Activated naive CD4-positive, alpha-beta T cell treated with anti-CD3 and anti-CD28 coated beads for 36 hours (primary cell): ENCODE results near the gene SLC6A11. TPM values are rescaled to one million over a fixed set of nuclear protein-coding genes. Genes with fewer than 3 reads are reported as not detected.

ENCODE experiments used
- CTCF ChIA-PET: fragments of 350-600 bp; sonication (Branson Sonifier 250); formaldehyde crosslinking; loops from one replicate; lab custom pipeline; 2021; ENCODE audit warnings: antibody characterized with exemption; lab: Charles Lee
- DNase-seq: peaks from one replicate; pipeline ENCODE4 v3.0.0-alpha.2; 2020
- H3K27ac Mint-ChIP-seq: one replicate; pipeline ENCODE4 v1.8.0; 2021; ENCODE audit warnings: mild to moderate bottlenecking, mixed read lengths
- H3K27me3 Mint-ChIP-seq: one replicate; pipeline ENCODE4 v1.8.0; 2021; ENCODE audit warnings: low read depth, mixed read lengths
- H3K36me3 Mint-ChIP-seq: one replicate; pipeline ENCODE4 v1.8.0; 2021; ENCODE audit warnings: low read depth, mixed read lengths
- H3K4me1 Mint-ChIP-seq: one replicate; pipeline ENCODE4 v1.8.0; 2021; ENCODE audit warnings: low read depth, mixed read lengths
- H3K4me3 Mint-ChIP-seq: one replicate; pipeline ENCODE4 v1.8.0; 2021; ENCODE audit warnings: mild to moderate bottlenecking, moderate library complexity, mixed read lengths
- H3K9me3 Mint-ChIP-seq: one replicate; pipeline ENCODE4 v1.8.0; 2021; ENCODE audit warnings: mixed read lengths
- intact Hi-C: fragments of 100-400 bp; cut with micrococcal nuclease; formaldehyde crosslinking; loops from one replicate; pipeline ENCODE4 v1.15.1; 2023
- total RNA-seq, 2 experiments: library from RNA; stranded (reverse); gene quantifications; one replicate each; pipeline ENCODE4 v1.2.3, GENCODE V29; 2021

Gene SLC6A11
- total RNA-seq, 2 experiments from 2014 or later = not detected

- Mint-ChIP-seq H3K27ac (no peak overlapping the region), H3K36me3 (no peaks in the 10 kb centered on the region), H3K4me1 (no peaks in the 10 kb centered on the region), H3K27me3 (peaks cover 10% of the 10 kb centered on the region), H3K4me3 (no peak overlapping the region), H3K9me3 (no peaks in the 10 kb centered on the region)
- DNase-seq = no peak
- CTCF ChIA-PET = no interaction called here
- intact Hi-C loops = loop anchor here (1.0 kb wide), 1 partner anchor 125 kb away; no protein-coding TSS in a partner anchor
Observed at GRCh38 chr3:10882851-10883250, 66.8 kb downstream of the SLC6A11 start.

GRCh38 chr3:10883478-10884234 is 67.6 kb downstream of the SLC6A11 start:
- intact Hi-C loops = loop anchor here (1.0 kb wide), 1 partner anchor 125 kb away; no protein-coding TSS in a partner anchor
- peaks cover 12% of the 10 kb centered on the region for H3K27me3 Mint-ChIP-seq
- no peak overlapping the region for H3K27ac Mint-ChIP-seq
- H3K4me1 Mint-ChIP-seq = no peaks in the 10 kb centered on the region
- CTCF ChIA-PET = interaction anchor here (1.7 kb wide), 1 partner anchor 126 kb away, joined by 9 read pairs; no protein-coding TSS in a partner anchor
- H3K9me3 Mint-ChIP-seq = no peaks in the 10 kb centered on the region
- H3K4me3 Mint-ChIP-seq = no peak overlapping the region
- peak; percentile 26 for DNase-seq
- H3K36me3 Mint-ChIP-seq = no peaks in the 10 kb centered on the region

GRCh38 chr3:10887015-10887414 is 71.0 kb downstream of the SLC6A11 start:
- Mint-ChIP-seq H3K9me3 (peaks cover 8% of the 10 kb centered on the region), H3K27ac (no peak overlapping the region), H3K36me3 (no peaks in the 10 kb centered on the region), H3K4me3 (no peak overlapping the region), H3K4me1 (no peaks in the 10 kb centered on the region), H3K27me3 (peaks cover 12% of the 10 kb centered on the region)
- no peak for DNase-seq
- CTCF ChIA-PET = no interaction called here
- intact Hi-C loops = no loop called here

- no peaks in the 10 kb centered on the region for H3K36me3 Mint-ChIP-seq
- peaks cover 4% of the 10 kb centered on the region for H3K27me3 Mint-ChIP-seq
- CTCF ChIA-PET = interaction anchor here (0.6 to 1.2 kb wide), 2 partner anchors 9 to 105 kb away, joined by 3 to 4 read pairs; no protein-coding TSS in a partner anchor
- DNase-seq = no peak
- H3K4me1 Mint-ChIP-seq = no peaks in the 10 kb centered on the region
- intact Hi-C loops = no loop called here
- peaks cover 8% of the 10 kb centered on the region for H3K9me3 Mint-ChIP-seq
- H3K4me3 Mint-ChIP-seq = no peak overlapping the region
- H3K27ac Mint-ChIP-seq = no peak overlapping the region
Observed at GRCh38 chr3:10888518-10889090, 72.6 kb downstream of the SLC6A11 start.

- no peak for DNase-seq
- Mint-ChIP-seq H3K36me3 (no peaks in the 10 kb centered on the region), H3K9me3 (peaks cover 8% of the 10 kb centered on the region), H3K4me1 (no peaks in the 10 kb centered on the region), H3K4me3 (no peak overlapping the region), H3K27ac (no peak overlapping the region), H3K27me3 (peaks cover 4% of the 10 kb centered on the region)
- CTCF ChIA-PET = interaction anchor here (1.2 kb wide), 1 partner anchor 106 kb away, joined by 3 read pairs; no protein-coding TSS in a partner anchor
- intact Hi-C loops = no loop called here
Observed at GRCh38 chr3:10889206-10889960, 73.4 kb downstream of the SLC6A11 start.

- H3K9me3 Mint-ChIP-seq = peaks cover 8% of the 10 kb centered on the region
- H3K27ac Mint-ChIP-seq = no peak overlapping the region
- no peak for DNase-seq
- no peaks in the 10 kb centered on the region for H3K4me1 Mint-ChIP-seq
- no peaks in the 10 kb centered on the region for H3K36me3 Mint-ChIP-seq
- peaks cover 5% of the 10 kb centered on the region for H3K27me3 Mint-ChIP-seq
- H3K4me3 Mint-ChIP-seq = no peak overlapping the region
- CTCF ChIA-PET = interaction anchor here (1.1 kb wide), 1 partner anchor 136 kb away, joined by 4 read pairs; no protein-coding TSS in a partner anchor
- intact Hi-C loops = no loop called here
Observed at GRCh38 chr3:10890665-10891064, 74.6 kb downstream of the SLC6A11 start.

GRCh38 chr3:10892622-10893021 is 76.6 kb downstream of the SLC6A11 start:
- Mint-ChIP-seq H3K36me3 (no peaks in the 10 kb centered on the region), H3K27ac (no peak overlapping the region), H3K9me3 (peaks cover 8% of the 10 kb centered on the region), H3K4me3 (no peak overlapping the region), H3K27me3 (peaks cover 5% of the 10 kb centered on the region), H3K4me1 (no peaks in the 10 kb centered on the region)
- CTCF ChIA-PET = interaction anchor here (0.6 to 0.9 kb wide), 3 partner anchors 41 to 1099 kb away, joined by 4 read pairs; no protein-coding TSS in a partner anchor
- DNase-seq = no peak
- intact Hi-C loops = no loop called here

GRCh38 chr3:10901296-10901945 is 85.4 kb downstream of the SLC6A11 start:
- Mint-ChIP-seq H3K36me3 (no peaks in the 10 kb centered on the region), H3K27ac (no peak overlapping the region), H3K9me3 (peaks cover 15% of the 10 kb centered on the region), H3K27me3 (peaks cover 11% of the 10 kb centered on the region), H3K4me3 (no peak overlapping the region), H3K4me1 (no peaks in the 10 kb centered on the region)
- no peak for DNase-seq
- CTCF ChIA-PET = no interaction called here
- intact Hi-C loops = no loop called here

GRCh38 chr3:10907262-10907661 is 91.2 kb downstream of the SLC6A11 start:
- H3K9me3 Mint-ChIP-seq = peaks cover 25% of the 10 kb centered on the region
- CTCF ChIA-PET = no interaction called here
- H3K27ac Mint-ChIP-seq = no peak overlapping the region
- DNase-seq = no peak
- no peak overlapping the region for H3K4me3 Mint-ChIP-seq
- no peaks in the 10 kb centered on the region for H3K36me3 Mint-ChIP-seq
- peaks cover 4% of the 10 kb centered on the region for H3K27me3 Mint-ChIP-seq
- no peaks in the 10 kb centered on the region for H3K4me1 Mint-ChIP-seq
- intact Hi-C loops = no loop called here

- intact Hi-C loops = no loop called here
- Mint-ChIP-seq H3K4me3 (no peak overlapping the region), H3K27me3 (peaks cover 13% of the 10 kb centered on the region), H3K9me3 (peaks cover 25% of the 10 kb centered on the region), H3K36me3 (no peaks in the 10 kb centered on the region), H3K4me1 (no peaks in the 10 kb centered on the region), H3K27ac (no peak overlapping the region)
- no peak for DNase-seq
- CTCF ChIA-PET = no interaction called here
Observed at GRCh38 chr3:10910367-10910766, 94.3 kb downstream of the SLC6A11 start.

- Mint-ChIP-seq H3K27me3 (peaks cover 13% of the 10 kb centered on the region), H3K4me3 (no peak overlapping the region), H3K27ac (no peak overlapping the region), H3K9me3 (peaks cover 17% of the 10 kb centered on the region), H3K4me1 (no peaks in the 10 kb centered on the region), H3K36me3 (no peaks in the 10 kb centered on the region)
- intact Hi-C loops = no loop called here
- DNase-seq = no peak
- CTCF ChIA-PET = no interaction called here
Observed at GRCh38 chr3:10911350-10912002, 95.4 kb downstream of the SLC6A11 start.
